OCI-LY7 (cell line): ENCODE results near the gene FCRLB. TPM values are rescaled to one million over a fixed set of nuclear protein-coding genes. Genes with fewer than 3 reads are reported as not detected.

ENCODE experiments used
- BruUV-seq: library from RNA; stranded (reverse); fragments of 400-500 nt; replicated peaks from 2 replicates; lab custom pipeline; 2021; lab: Mats Ljungman, UMichigan
- CTCF ChIA-PET: fragments of 300-600 bp; sonication (Branson Sonifier 250); formaldehyde crosslinking; loops from one replicate; lab custom pipeline; 2022; ENCODE audit warnings: antibody characterized with exemption; ENCODE audit not compliant: unreplicated experiment; lab: Charles Lee
- POLR2A ChIA-PET: fragments of 300-600 bp; sonication (Branson Sonifier 250); formaldehyde crosslinking; loops from one replicate; lab custom pipeline; 2022; ENCODE audit warnings: antibody characterized with exemption; lab: Charles Lee
- DNase-seq: peaks from one replicate; pipeline ENCODE4 v3.0.0-alpha.2; 2015; ENCODE audit warnings: low spot score
- H2AFZ ChIP-seq: fragments of 200-600 bp; sonication (generic), shearing (Covaris generic); 2 replicates; pipeline ENCODE4 v1.6.1; 2014; ENCODE audit warnings: mild to moderate bottlenecking, antibody characterized with exemption, low read length, moderate library complexity
- H3K27ac ChIP-seq: fragments of 200-600 bp; sonication (generic); 2 replicates; pipeline ENCODE4 v1.5.1; 2014; ENCODE audit warnings: mixed run types, low read depth, mild to moderate bottlenecking, moderate library complexity, low read length, inconsistent platforms; ENCODE audit not compliant: poor library complexity, severe bottlenecking
- H3K36me3 ChIP-seq: fragments of 200-600 bp; sonication (generic); 2 replicates; pipeline ENCODE4 v1.6.1; 2014; ENCODE audit warnings: mild to moderate bottlenecking, antibody characterized with exemption, low read length, moderate library complexity, mixed read lengths; ENCODE audit not compliant: insufficient read depth
- H3K4me1 ChIP-seq: fragments of 200-600 bp; sonication (generic); 2 replicates; pipeline ENCODE4 v1.5.1; 2014; ENCODE audit warnings: mild to moderate bottlenecking, low read length; ENCODE audit not compliant: insufficient read depth, poor library complexity, severe bottlenecking
- H3K4me2 ChIP-seq: fragments of 200-600 bp; sonication (generic); 2 replicates; pipeline ENCODE4 v1.6.1; 2014; ENCODE audit warnings: mild to moderate bottlenecking, low read length
- H3K4me3 ChIP-seq: fragments of 200-600 bp; sonication (generic); 2 replicates; pipeline ENCODE4 v1.5.1; 2014; ENCODE audit warnings: mild to moderate bottlenecking, low read depth, low read length; ENCODE audit not compliant: poor library complexity, severe bottlenecking
- H3K79me2 ChIP-seq: fragments of 200-600 bp; sonication (generic); 2 replicates; pipeline ENCODE4 v1.6.1; 2016; ENCODE audit warnings: low read depth, mild to moderate bottlenecking, low read length, moderate library complexity, mixed read lengths; ENCODE audit not compliant: insufficient read depth
- H3K9me2 ChIP-seq: fragments of 200-600 bp; sonication (generic); 2 replicates; pipeline ENCODE4 v1.6.1; 2016; ENCODE audit warnings: mild to moderate bottlenecking, low read length, mixed read lengths; ENCODE audit not compliant: insufficient read depth
- H3K9me3 ChIP-seq: fragments of 200-600 bp; sonication (generic); 2 replicates; pipeline ENCODE4 v1.6.1; 2014; ENCODE audit warnings: mild to moderate bottlenecking, mixed run types, low read length, mixed read lengths
- H4K20me1 ChIP-seq: fragments of 200-600 bp; sonication (generic); 2 replicates; pipeline ENCODE4 v1.6.1; 2014; ENCODE audit warnings: mild to moderate bottlenecking, antibody characterized with exemption, low read length, moderate library complexity, mixed read lengths; ENCODE audit not compliant: insufficient read depth
- CTCF ChIP-seq: fragments of 200-600 bp; sonication (generic); conservative IDR thresholded peaks from 2 replicates; pipeline ENCODE4 v1.5.1; 2014; ENCODE audit warnings: mild to moderate bottlenecking, antibody characterized with exemption, low read length, moderate library complexity, mixed read lengths
- EZH2phosphoT487 ChIP-seq: fragments of 200-600 bp; sonication (generic); IDR thresholded peaks from 2 replicates; pipeline ENCODE4 v1.6.1; 2018; ENCODE audit warnings: low read depth, borderline replicate concordance, mild to moderate bottlenecking, mixed run types, antibody characterized with exemption, low read length, moderate library complexity, mixed read lengths
- intact Hi-C: fragments of 100-400 bp; cut with micrococcal nuclease; formaldehyde crosslinking; loops from one replicate; pipeline ENCODE4 v1.10.0; 2022; ENCODE audit not compliant: unreplicated experiment
- total RNA-seq, 2 experiments: library from RNA; depleted of rRNA in 1 of 2; stranded (reverse); fragments of >200 nt in 1 of 2; shearing (Covaris generic) in 1 of 2; gene quantifications; 2 replicates each; pipeline ENCODE4 v1.2.3, GENCODE V29; 2014 to 2022

The FCRLB gene
- total RNA-seq, 2 experiments from 2014 or later, result 2.6 to 3.8 TPM

DNA sequence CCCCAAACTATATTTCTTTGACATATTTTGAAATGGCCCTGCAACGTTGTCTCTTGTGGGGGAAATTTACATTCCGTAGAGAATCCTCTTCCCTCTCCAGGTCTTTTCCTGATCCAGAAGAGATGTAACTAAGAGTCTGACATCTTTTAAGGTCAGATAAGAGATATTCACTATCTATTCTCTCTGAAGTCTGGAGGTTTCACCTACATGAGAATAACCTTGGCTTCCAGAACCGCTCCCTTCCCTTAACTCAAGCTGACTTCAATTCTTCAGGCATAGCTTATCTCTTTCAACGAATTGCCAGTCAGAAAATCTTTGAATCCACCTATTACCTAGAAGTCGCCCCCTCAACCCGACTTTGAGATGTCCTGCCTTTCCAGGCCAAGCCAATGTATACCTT, 9.9 kb downstream of the FCRLB start:
- no peaks in the 10 kb centered on the region for H3K9me2 ChIP-seq
- DNase-seq, result no peak
- TF ChIP-seq EZH2phosphoT487, result no peak
- no peak for TF ChIP-seq CTCF
- H2AFZ ChIP-seq, result no peak overlapping the region
- no peak overlapping the region for H3K4me2 ChIP-seq
- CTCF ChIA-PET, result no interaction called here
- H3K4me1 ChIP-seq, result peaks cover 17% of the 10 kb centered on the region
- intact Hi-C loops, result no loop called here
- no peaks in the 10 kb centered on the region for H3K9me3 ChIP-seq
- no peak overlapping the region for H3K4me3 ChIP-seq
- no peaks in the 10 kb centered on the region for H4K20me1 ChIP-seq
- no peaks in the 10 kb centered on the region for H3K79me2 ChIP-seq
- no TSS peak for BruUV-seq
- POLR2A ChIA-PET, result no interaction called here
- no peaks in the 10 kb centered on the region for H3K36me3 ChIP-seq
- H3K27ac ChIP-seq, result no peak overlapping the region

DNA sequence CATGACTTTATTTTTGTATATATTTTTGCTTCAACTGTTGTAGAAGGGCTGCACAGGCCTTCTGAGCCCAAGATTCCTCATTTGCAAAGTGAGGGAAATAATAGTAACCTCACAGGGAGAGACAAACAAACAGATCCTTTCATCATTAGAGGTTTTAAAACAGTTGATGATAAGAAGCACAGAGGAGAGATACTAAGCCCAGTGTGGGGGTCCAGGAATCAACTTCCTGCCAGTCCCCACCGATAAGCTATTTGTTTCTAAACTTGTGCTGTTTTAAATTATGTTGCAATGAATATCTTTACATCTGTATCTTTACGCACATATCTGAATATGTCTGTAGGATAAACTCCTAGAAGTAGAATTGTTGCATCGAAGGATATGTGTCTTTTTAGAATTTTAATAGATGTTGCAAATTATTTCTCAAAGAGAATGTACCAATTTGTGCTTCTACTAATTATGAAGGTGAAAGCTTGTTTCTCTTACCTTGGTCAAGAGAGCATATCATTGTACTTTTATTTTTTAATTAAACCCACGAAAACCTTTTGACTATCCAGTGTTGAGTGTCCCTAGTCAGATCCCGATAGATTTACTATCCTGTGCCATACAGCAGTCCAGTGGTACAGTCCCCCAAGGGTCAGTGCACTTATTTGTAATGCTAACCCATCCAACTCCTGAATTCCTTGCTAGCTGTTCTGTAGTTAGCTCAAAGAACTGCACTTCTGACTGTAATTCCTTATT, 10.8 kb downstream of the FCRLB start:
- BruUV-seq, result no TSS peak
- CTCF ChIA-PET, result no interaction called here
- intact Hi-C loops, result no loop called here

More for the DNA sequence above, 10.8 kb downstream of the FCRLB start:
- no peaks in the 10 kb centered on the region for H3K79me2 ChIP-seq
- TF ChIP-seq CTCF (no peak), EZH2phosphoT487 (no peak)
- H3K36me3 ChIP-seq, result no peaks in the 10 kb centered on the region
- H4K20me1 ChIP-seq, result no peaks in the 10 kb centered on the region
- H3K4me1 ChIP-seq, result peaks cover 23% of the 10 kb centered on the region
- H3K9me3 ChIP-seq, result no peaks in the 10 kb centered on the region
- no peak overlapping the region for H3K27ac ChIP-seq
- DNase-seq, result no peak
- no peaks in the 10 kb centered on the region for H3K9me2 ChIP-seq
- no peak overlapping the region for H3K4me2 ChIP-seq
- H2AFZ ChIP-seq, result no peak overlapping the region
- POLR2A ChIA-PET, result interaction anchor here (1.4 to 2.8 kb wide), 2 partner anchors 24 to 40 kb away, joined by 4 to 12 read pairs; partner anchors contain the start of gene FCRLA
- H3K4me3 ChIP-seq, result no peak overlapping the region
